ENCODE data around the gene HSPA12A. TPM values are rescaled to one million over a fixed set of nuclear protein-coding genes. Genes with fewer than 3 reads are reported as not detected.

Gene HSPA12A
- total RNA-seq, 6 donors from 2014 or later, result 4.2 to 11.6 (median 6.1) TPM

- Histone ChIP-seq H3K4me1 (peaks cover 0 to 3% (median 0%) of the 10 kb centered on the region in 4 donors), H3K4me3 (no peak overlapping the region), H3K9me3 (no peaks in the 10 kb centered on the region), H3K36me3 (no peaks in the 10 kb centered on the region), H3K27me3 (peaks cover 0 to 7% (median 1%) of the 10 kb centered on the region in 4 donors), H3K27ac (no peak overlapping the region)
- DNase-seq (no peak), ATAC-seq (ENCODE audit: low FRiP score in 2 of 2) (no peak)
- 81 to 86% methylated on average over 2 of the region's 2 CpGs for WGBS, 2 donors
- TF ChIP-seq POLR2A (IDR thresholded peaks at IDR 0.05) (no peak), CTCF (IDR thresholded peaks at IDR 0.05) (no peak), EP300 (IDR thresholded peaks at IDR 0.05) (no peak), POLR2AphosphoS5 (IDR thresholded peaks at IDR 0.05) (no peak)
Measured at GRCh38 chr10:116630020-116630419, 112.3 kb downstream of the HSPA12A start.

DNA sequence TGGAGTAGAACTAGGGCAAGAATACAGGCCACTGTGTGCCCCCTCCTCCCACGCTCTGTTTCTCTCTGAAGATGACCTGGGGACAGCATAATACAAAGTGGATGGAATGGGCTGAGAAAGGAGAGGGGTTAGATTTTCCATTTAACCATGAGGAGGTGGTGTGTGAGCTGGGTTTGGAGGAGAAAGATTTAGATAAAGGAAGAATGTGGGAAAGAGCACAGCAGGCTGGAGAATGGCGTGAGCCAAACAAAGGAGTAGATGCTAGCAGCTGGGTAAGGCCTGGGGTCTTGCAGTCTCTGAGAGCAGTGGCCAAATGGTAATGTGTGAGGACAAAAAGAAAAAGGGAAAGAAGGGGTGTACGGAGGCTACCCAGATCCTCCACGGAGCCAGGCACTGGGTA lies 113.0 kb downstream of the HSPA12A start:
- peaks cover 0 to 3% (median 0%) of the 10 kb centered on the region in 4 donors for H3K4me1 ChIP-seq
- H3K9me3 ChIP-seq, result no peaks in the 10 kb centered on the region
- H3K36me3 ChIP-seq, result no peaks in the 10 kb centered on the region
- WGBS, 2 donors, result 73 to 77% methylated on average over 4 of the region's 4 CpGs
- DNase-seq (no peak), ATAC-seq (ENCODE audit: low FRiP score in 2 of 2) (no peak)
- no peak overlapping the region for H3K4me3 ChIP-seq
- H3K27me3 ChIP-seq, result peaks cover 0 to 7% (median 1%) of the 10 kb centered on the region in 4 donors
- TF ChIP-seq EP300 (IDR thresholded peaks at IDR 0.05) (no peak), CTCF (IDR thresholded peaks at IDR 0.05) (no peak), POLR2A (IDR thresholded peaks at IDR 0.05) (no peak), POLR2AphosphoS5 (IDR thresholded peaks at IDR 0.05) (no peak)
- H3K27ac ChIP-seq, result no peak overlapping the region

GRCh38 chr10:116627386-116627933 lies 114.9 kb downstream of the HSPA12A start:
- ATAC-seq (ENCODE audit: low FRiP score in 2 of 2) (peak in 1 of 2 donors; percentile 40), DNase-seq (peak in 1 of 2 donors; percentile 84)
- no peaks in the 10 kb centered on the region for H3K36me3 ChIP-seq
- no peaks in the 10 kb centered on the region for H3K9me3 ChIP-seq
- peak overlapping the region in 1 of 4 donors; percentile 24 for H3K4me3 ChIP-seq
- H3K27ac ChIP-seq, result no peak overlapping the region
- H3K4me1 ChIP-seq, result peaks cover 0 to 3% (median 0%) of the 10 kb centered on the region in 4 donors
- TF ChIP-seq POLR2A (IDR thresholded peaks at IDR 0.05), result no peak
- peak in 4 of 6 experiments; percentile 12 to 56 (median 42) for TF ChIP-seq CTCF (IDR thresholded peaks at IDR 0.05)
- WGBS, 2 donors, result 5 to 6% methylated on average over 11 to 22 of the region's 49 CpGs
- H3K27me3 ChIP-seq, result peaks cover 0 to 7% (median 1%) of the 10 kb centered on the region in 4 donors

- no peak overlapping the region for H3K27ac ChIP-seq
- WGBS, 2 donors, result 70 to 76% methylated on average over 6 to 9 of the region's 9 CpGs
- H3K4me3 ChIP-seq, result no peak overlapping the region
- TF ChIP-seq EP300 (IDR thresholded peaks at IDR 0.05) (no peak), POLR2A (IDR thresholded peaks at IDR 0.05) (no peak), POLR2AphosphoS5 (IDR thresholded peaks at IDR 0.05) (no peak)
- ATAC-seq (ENCODE audit: low FRiP score in 2 of 2) (no peak), DNase-seq (peak in 1 of 2 donors; percentile 15)
- no peaks in the 10 kb centered on the region for H3K36me3 ChIP-seq
- H3K27me3 ChIP-seq, result peaks cover 0 to 7% (median 1%) of the 10 kb centered on the region in 4 donors
- peaks cover 0 to 3% (median 0%) of the 10 kb centered on the region in 4 donors for H3K4me1 ChIP-seq
- H3K9me3 ChIP-seq, result no peaks in the 10 kb centered on the region
Measured at GRCh38 chr10:116626815-116627214, 115.6 kb downstream of the HSPA12A start.

GRCh38 chr10:116625845-116626244 lies 116.5 kb downstream of the HSPA12A start:
- Histone ChIP-seq H3K36me3 (no peaks in the 10 kb centered on the region), H3K4me1 (peaks cover 0 to 3% (median 0%) of the 10 kb centered on the region in 4 donors), H3K27ac (no peak overlapping the region), H3K27me3 (peaks cover 0 to 7% (median 1%) of the 10 kb centered on the region in 4 donors), H3K9me3 (no peaks in the 10 kb centered on the region), H3K4me3 (no peak overlapping the region)
- TF ChIP-seq CTCF (IDR thresholded peaks at IDR 0.05) (no peak), EP300 (IDR thresholded peaks at IDR 0.05) (no peak), POLR2AphosphoS5 (IDR thresholded peaks at IDR 0.05) (no peak), POLR2A (IDR thresholded peaks at IDR 0.05) (no peak)
- 85 to 90% methylated on average over 7 of the region's 7 CpGs for WGBS, 2 donors
- no peak for DNase-seq
- no peak for ATAC-seq (ENCODE audit: low FRiP score in 2 of 2)

Measured in upper lobe of left lung (tissue), 6 donors.